Frontal cortex (tissue), 4 donors: ENCODE results near the gene MIDN. TPM values are rescaled to one million over a fixed set of nuclear protein-coding genes. Genes with fewer than 3 reads are reported as not detected.
"Not testable (repeated sequence)": the region's sequence is repeated elsewhere in the genome, so short reads cannot be mapped to it uniquely, and the experiment has no call there.

Source experiments
- DNase-seq, 2 donors: peaks; one replicate each; pipeline ENCODE4 v3.0.0; 2012; ENCODE audit warnings: low spot score in 2 of 2
- FAIRE-seq: peaks from 2 replicates; lab custom pipeline; 2012; peaks lifted over from hg19 to GRCh38; lab: Jason Lieb, UNC
- total RNA-seq: library from RNA; depleted of rRNA; stranded (reverse); fragments of >200 nt; gene quantifications from one replicate; pipeline ENCODE4 v1.2.3, GENCODE V29; 2014
- donor health status: control.
- donor health status: control.
- donor health status: control.

MIDN gene
- total RNA-seq, 1 donor from 2014 or later, result 14.3 TPM

DNA sequence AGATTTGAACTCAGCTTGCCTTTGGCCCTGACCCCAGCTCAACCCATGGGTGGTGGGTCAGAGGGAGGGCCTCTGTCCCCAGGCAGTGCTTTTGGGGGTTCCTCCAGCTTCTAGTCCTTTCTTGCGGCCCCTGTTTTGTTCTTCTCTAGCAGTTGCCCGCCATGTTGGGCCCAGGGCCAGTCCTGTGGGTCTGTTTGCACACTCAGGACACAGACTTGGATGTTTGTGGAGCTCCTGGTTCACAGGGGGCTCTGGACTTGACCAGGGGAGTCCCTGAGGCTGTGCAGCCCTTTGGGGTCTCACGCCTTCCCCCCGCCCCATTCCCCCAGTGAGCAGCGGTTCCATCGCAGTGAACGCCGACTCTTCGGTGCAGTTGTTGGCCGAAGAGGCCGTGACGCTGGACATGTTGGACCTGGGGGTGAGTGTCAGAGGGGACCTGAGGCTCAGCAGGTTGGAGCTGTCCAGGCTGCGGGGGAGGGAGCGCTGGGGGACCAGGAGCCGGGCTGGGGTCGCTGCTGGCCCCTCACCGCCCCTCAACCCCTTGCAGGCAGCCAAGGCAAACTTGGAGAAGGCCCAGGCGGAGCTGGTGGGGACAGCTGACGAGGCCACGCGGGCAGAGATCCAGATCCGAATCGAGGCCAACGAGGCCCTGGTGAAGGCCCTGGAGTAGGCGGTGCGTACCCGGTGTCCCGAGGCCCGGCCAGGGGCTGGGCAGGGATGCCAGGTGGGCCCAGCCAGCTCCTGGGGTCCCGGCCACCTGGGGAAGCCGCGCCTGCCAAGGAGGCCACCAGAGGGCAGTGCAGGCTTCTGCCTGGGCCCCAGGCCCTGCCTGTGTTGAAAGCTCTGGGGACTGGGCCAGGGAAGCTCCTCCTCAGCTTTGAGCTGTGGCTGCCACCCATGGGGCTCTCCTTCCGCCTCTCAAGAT lies 4.4 kb upstream of the MIDN start:
- FAIRE-seq, result no peak
- DNase-seq, result peak; percentile 87 to 90

DNA sequence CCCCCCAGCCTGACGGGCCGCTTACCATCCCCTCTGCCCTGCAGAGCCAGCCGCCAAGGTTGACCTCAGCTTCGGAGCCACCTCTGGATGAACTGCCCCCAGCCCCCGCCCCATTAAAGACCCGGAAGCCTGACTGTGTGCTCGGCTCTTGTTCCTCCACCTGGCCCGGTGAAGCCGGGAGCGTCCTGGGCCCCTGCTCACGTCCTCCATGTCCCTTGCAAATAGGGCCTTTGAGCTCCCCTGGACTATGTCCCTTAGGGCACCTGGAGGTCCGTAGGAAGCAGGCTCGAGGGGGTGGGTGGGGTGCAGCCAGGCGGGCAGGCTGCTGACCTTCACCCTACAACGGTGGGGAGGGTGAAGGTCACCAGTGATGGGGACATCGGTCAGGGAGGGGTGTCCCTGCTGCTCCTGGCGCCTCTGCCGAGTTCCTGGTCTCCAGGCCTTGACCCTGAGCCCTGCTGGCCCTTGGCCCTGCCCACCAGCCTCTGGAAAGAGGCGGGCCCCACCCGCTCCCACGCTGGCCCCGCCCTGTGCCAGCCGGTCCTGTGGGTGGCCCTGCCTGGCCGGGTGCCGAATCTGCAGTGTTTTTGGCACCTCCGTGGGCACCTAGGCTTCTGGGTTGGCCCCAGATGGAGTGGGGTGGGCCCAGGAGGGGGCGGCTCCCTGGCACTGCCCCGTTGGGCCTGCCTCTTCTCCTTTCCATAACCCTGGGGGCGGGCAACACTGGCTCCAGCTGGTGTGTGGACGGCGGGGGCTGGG lies 3.5 kb upstream of the MIDN start:
- FAIRE-seq, result no peak
- no peak for DNase-seq

DNA sequence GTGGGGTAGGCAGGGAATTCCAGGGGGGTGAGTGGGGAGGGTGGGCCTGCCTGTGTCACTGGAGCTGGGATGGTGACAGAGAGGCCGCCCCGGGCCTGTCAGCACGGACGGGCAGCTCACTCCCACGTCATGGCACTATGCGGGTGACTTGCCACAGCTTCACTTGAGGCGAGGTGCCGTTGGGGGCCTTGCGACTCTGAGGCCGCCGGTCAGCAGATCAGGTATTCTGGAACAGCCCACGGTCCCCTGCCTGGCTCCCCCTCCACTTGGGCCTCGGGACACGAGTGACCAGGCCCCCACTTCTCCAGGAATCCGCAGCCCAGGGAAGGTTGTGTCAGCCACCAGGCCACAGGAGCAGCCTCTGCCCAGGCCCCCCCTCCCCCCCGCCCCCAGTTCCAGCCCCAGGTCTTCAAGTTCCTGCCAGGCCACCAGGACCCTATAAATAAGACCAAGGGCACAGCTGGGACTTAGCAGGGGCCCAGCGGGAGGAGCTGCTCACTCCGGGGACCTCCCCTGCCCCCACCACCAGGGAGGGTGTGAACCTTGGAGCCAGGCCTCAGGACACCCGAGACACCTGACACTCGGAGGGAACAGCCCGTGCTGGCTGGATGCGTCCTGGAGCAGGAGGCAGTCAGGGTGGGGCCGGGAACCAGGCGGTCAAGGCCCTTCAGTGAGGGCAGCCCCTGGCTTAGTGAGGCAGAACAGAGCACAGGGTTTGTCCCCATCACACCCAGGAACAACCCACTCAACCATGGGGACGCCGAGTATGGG lies 2.7 kb upstream of the MIDN start:
- no peak for FAIRE-seq
- no peak for DNase-seq

DNA sequence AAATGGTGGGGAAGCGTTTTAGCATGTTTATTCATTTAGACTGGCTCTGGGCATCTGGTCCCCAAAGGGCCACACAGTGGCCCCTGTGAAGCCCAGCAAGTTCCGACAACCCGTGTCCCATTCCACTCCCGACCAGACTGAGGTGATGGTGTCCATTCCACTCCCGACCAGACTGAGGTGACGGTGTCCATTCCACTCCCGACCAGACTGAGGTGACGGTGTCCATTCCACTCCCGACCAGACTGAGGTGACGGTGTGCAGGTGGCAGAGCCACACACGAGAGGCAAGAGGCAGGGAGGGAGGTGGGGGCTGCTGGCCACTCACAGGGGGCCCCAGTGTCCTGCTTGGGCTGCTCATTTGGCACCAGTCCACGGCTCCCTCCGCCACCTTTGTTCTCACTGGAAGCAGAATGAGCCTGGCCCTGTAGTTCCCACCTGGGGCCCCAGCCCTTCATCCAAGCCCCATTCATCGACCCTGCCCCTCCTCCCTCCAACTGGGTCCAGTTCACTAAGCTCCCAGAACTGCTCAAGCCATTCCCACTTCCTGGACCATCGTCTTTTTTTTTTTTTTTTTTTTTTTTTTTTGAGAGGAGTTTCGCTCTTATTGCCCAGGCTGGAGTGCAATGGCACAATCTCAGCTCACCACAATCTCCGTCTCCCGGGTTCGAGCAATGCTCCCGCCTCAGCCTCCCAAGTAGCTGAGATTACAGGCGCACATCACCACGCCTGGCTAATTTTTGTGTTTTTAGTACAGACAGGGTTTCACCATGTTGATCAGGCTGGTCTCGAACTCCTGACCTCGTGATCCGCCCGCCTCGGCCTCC lies 1.9 kb upstream of the MIDN start:
- DNase-seq, FAIRE-seq: not testable (repeated sequence)

DNA sequence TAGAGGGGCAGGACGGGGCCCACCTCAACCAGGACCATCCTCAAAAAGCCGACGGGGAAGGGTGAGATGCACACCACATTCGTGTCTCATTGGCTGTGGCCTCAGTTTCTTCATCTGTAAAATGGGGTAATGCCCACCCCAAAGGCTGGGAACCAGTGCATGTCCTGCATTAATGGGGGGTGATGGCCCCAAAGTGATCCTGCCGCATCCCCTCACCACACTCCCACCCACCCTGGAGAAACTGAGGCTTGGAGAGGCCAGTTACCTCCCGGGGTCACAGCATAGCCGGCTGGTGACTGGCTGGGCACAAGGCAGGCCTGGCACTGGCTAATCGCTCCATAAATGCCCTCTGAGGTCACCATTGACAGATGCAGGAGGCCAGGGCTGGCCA lies 640 bp upstream of the MIDN start:
- FAIRE-seq, result no peak
- no peak for DNase-seq

DNA sequence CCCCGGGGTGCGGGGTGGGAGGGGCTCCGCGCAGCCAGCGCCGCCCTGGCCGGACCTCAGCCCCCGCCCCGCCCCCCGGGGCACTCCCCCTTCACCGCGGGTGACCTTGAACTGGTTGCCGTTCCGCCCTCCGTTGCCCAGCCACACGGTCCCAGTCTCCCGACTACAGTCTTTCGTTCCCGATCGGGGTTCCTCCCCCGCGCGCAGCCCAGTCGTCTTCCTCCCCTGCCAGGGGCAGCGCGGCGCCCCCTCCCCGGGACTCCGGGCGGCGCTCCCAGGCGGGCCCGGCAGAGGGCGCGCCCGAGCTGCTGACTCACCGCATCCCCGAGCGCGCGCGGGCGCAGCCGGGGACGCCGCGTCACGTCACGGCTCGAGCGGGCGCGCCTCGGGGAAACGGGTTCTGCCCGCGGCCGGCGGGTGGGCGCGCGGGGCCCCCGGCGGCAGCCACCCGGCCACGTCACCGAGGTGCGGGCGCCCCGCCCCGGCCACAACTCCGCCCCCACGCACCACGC lies 459 bp downstream of the MIDN start:
- no peak for FAIRE-seq
- peak; percentile 75 to 89 for DNase-seq

DNA sequence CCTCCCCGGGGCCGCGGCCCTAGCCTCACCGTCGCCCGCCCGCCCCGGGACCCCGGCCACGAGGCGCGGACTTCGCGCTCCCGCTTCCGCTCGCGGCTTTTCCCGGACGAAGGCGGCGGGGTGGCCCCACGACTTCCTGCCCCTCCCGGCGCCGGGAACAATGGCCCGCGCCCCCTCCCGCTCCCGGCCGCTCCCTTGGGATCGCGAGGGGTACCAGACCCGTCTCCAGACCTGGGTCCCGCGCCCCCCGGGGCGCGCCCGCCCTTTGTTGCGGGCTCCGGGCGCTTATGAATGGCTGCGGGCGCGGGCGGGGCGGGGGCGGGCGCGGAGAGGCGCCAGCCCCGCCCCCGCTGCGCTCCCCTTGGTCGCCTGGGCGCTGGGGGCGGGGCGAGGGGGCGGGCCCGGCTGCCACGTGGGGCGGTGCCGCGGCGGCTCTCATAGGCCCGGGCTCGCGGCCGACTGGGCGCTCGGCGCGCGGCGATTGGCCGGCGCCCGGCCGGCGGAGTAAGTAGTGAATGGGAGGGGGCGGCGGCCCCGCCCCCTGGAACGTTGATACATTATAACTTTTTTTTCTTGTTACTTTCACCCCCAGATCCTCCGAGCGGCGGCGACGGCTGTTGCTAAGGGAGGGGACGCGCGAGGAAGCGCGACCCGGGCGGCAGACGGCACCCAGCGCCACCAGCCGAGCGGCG lies 1.1 kb downstream of the MIDN start:
- no peak for FAIRE-seq
- DNase-seq, result peak; percentile 89 to 98

DNA sequence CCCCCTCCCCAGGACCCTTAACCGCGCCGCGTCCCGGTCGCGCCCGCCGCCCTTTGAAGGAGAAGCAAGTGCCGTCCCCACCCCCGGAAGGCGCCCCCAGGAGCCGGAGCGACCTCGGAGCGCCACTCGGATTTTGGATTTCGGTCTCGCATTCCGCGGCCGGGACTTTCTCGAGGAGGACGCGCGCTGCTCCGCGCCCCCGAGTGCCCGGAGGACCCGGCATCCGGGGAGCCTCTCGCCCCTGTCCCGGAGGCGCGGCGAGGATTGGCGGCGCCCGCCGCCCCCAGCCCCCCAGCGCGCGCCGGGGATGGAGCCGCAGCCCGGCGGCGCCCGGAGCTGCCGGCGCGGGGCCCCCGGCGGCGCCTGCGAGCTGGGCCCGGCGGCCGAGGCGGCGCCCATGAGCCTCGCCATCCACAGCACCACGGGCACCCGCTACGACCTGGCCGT lies 1.6 kb downstream of the MIDN start:
- FAIRE-seq, result no peak
- no peak for DNase-seq

DNA sequence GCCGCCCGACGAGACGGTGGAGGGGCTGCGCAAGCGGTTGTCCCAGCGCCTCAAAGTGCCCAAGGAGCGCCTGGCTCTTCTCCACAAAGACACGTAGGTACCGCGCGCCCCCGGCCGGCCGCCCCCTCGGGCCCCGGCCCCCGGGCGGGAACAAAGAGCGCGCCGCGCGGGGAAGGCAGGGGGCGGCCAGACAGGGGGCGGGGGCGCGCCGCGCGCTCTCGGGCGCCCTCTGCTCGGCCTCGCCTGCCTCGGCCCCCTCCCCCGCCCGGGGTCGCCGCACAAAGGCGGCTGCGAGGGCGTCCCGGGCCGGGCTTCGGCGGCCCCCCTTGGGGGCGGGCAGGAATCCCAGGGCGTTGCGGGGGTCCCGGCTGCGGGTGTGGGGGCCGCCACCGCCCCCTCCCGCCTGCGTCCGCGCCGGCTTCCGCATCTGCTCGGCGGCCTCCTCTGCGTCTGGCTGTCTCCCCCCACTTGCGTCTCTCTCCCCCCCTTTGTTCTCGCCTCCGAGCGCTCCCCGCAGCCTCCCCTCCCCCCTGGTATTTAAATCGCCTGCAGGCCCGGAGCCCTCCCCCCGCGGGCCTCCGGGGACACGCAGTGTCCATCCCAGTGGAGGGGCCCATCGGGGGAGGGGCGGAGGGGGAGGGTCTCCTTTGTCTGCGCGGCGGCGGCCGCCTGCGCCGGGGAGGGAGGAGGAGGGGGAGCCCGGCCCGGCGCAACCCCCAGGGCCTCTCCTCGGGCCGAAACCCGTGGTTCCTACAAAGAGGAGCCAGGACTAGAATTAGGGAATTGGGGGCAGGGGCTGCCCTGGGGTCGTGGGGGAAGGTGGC lies 2.3 kb downstream of the MIDN start:
- DNase-seq (peak in 1 of 2 donors; percentile 80), FAIRE-seq (no peak)

DNA sequence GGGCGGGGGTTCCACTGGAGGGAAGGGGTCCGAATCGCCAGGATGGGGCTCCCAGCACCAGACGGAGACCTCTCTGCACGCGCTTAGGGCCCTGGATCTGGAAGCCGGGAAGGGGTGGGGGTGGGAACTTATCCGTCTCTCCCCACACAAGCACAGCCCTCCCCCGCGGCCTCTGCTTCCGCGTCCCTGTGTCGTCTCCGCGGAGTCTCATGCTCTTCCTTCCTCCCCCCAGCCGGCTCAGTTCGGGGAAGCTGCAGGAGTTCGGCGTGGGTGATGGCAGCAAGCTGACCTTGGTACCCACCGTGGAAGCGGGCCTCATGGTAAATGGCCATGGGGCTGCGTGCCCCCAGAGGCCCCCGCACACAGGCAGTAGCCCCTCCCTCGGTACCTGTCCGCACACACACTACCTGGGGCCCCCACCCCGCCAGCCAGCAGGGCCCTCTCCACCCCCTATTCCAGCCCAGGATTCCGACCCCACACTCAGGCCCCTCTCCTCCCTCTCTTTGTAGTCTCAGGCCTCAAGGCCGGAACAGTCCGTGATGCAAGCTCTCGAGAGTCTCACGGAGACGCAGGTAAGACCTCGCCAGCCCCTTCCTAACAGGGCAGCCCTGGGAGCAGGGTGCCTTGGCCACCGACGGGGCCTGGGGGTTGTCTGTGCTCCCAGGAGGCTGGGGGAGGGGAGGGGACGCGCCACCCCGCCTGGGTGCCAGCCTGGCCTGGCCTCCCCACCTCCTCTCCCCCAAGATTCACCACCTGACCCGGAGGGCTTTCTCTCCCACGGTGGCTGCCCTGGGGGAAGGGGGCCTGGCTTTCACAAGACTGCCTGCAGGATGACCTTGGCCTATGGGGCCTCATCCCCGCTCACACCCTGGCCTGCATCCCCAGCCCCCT lies 3.2 kb downstream of the MIDN start:
- FAIRE-seq (no peak), DNase-seq (no peak)

DNA sequence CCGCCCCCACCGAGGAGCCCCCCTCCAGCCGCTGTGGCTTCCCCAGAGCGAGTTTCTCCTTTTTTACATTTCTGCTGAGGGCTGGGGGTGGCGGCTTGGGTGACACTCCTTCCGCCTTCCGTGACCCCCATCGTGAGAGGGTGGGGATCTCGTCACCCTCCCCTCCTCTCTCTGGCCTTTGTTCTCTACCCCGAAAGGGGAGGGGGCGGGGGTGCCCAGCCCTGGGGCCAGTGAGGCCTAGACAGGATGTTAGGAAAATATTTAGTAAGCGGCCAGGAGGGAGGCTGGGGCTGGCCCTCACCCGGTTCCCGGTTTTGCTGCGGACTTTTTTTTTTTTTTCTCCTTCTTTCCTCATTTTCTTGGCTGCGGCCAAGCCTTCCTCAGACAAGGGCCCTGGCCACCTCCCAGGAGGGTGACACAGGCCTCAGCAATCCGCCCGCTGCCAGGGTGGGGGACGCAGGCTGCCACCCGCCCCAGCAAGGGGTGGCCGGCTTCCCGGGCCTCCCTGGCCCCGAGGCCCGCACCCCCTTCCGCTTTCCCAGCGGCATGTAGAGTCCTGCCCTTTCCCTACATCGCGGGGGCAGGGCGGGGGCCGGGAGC lies 3.9 kb downstream of the MIDN start:
- FAIRE-seq, result no peak

DNA sequence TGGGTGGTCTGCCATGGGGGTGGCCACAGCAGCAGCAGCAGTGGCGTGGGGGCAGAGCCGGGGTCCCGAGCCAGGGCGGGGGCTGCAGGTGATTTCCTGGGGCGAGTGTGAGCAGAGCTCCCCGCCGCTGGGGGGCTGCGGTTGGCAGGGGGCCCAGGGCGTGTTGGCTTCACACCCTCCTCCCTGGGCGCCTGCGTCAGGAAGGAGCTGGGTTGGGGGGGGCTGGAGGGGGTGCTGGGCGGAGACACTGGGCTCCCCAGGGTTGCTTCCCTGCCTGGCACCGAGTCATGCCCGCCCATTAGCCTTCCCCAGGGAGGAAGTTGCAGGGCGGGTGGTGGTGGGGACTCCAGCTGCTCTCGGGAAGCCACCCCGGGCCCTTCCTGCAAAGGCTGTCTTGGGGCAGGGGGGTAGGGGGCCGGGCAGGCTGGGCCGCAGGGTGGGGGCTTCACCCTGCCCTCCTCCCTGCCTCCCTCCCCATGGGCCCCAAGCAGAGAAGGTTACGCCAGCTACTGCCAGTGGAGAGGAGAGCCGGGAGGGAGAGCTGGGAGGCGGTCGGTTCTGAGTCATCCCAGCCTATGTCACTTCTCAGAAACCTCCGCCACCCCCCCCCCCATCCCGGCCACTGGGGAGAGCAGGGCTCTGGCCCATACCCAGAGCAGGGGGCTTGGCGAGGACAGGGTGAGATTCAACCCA lies 4.6 kb downstream of the MIDN start:
- FAIRE-seq (no peak), DNase-seq (peak; percentile 83 to 87)

More for the DNA sequence above, 3.9 kb downstream of the MIDN start:
- DNase-seq, result peak; percentile 60 to 76

DNA sequence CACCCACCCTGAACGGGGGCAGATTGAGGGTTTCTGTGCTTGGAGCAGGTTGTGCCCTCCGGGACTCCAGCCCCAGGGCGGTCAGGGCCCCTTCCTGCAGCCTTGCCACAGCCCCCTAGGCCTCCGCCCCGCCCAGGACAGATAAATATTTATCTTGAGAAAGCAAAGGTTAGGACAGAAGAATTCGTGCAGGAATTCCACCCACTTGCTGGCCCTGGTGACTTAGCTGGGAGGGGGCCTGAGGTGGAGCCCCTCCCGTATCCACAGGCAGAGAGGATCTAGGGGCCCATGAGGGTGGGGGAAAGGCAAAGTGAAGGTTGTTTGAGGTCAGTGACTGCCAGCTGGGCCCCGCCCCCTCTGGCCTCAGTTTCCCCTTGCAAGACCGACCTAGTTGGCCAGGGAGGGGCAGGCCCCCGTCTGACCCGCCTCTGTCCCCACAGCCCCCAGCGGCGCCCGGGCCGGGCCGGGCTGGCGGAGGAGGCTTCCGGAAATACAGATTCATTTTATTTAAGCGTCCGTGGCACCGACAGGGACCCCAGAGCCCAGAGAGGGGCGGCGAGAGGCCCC lies 5.2 kb downstream of the MIDN start:
- FAIRE-seq (no peak), DNase-seq (no peak)

DNA sequence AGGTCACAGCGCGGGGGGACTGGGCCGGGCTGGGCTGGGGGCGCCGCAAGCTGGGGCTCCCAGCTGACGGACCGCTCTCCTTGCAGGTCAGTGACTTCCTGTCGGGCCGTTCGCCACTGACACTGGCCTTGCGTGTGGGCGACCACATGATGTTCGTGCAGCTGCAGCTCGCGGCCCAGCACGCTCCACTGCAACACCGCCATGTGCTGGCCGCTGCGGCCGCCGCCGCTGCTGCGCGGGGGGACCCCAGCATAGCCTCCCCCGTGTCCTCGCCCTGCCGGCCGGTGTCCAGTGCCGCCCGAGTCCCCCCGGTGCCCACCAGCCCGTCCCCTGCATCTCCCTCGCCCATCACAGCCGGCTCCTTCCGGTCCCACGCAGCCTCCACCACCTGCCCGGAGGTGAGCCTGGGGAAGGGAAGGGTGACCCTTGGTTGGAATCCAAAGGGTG lies 5.7 kb downstream of the MIDN start:
- FAIRE-seq, result no peak
- DNase-seq, result peak in 1 of 2 donors; percentile 73

DNA sequence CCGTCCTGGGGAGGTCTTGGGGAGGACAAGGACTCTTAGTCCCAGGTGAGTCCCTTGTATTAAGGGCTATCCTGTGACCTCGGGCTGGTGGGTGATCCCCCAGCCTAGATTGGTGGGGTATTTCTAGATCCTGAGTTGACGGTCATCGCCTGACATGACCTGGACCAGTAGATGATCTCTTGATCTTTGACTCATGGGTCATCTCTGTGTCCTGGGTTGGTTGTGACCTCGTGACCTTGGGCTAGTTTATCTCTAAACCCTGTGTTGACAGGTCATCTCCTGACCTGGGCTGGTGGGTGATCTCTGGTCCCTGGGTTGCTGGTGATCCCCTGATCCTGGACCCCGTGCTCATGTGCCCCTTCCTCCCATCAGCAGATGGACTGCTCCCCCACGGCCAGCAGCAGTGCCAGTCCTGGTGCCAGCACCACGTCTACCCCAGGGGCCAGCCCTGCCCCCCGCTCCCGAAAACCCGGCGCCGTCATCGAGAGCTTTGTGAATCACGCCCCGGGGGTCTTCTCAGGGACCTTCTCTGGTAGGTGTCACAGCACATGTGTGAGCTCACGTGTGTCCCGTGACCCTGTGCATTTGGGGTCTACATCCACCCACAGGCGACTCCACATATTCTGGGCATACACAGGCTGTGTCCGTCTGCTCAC lies 6.3 kb downstream of the MIDN start:
- DNase-seq (no peak), FAIRE-seq (no peak)
